ENCODE data around the gene PSMG4. TPM values are rescaled to one million over a fixed set of nuclear protein-coding genes. Genes with fewer than 3 reads are reported as not detected.
A peak's percentile ranks its signal among the peaks of the same experiment; 100 is the strongest.

The PSMG4 gene
- total and polyA plus RNA-seq, 2 of the 8 experiments (the other 6 are each of a cell fraction or from before 2014, with no cell fraction given) = 40.6 to 113 TPM

- H3K4me2 ChIP-seq (ENCODE audit: insufficient read depth in 1 of 2, low read depth in 2 of 2, low read length in 2 of 2) = no peak overlapping the region; a peak in 2 of 4 replicates
- no peak overlapping the region for H3K14ac ChIP-seq (ENCODE audit: insufficient read length)
- H3K56ac ChIP-seq (replicated peaks; ENCODE audit: insufficient read length, low read depth, low read length) = no peak overlapping the region
- 86% methylated on average over 14 of the region's 14 CpGs; no CpG with 5 or more reads in 1 of the 2 experiments for WGBS, 2 experiments (ENCODE audit: extremely low coverage in 1 of 2, insufficient coverage in 1 of 2, insufficient read length in 1 of 2, insufficient replicate concordance in 2 of 2, low coverage in 1 of 2, low lambda C conversion rate in 2 of 2, missing lambda C conversion rate in 1 of 2)
- no peak overlapping the region for H3K18ac ChIP-seq (ENCODE audit: extremely low read depth, low read length)
- no peaks in the 10 kb centered on the region for H3K27me3 ChIP-seq (replicated peaks in 1 of 4; ENCODE audit: control insufficient read depth in 3 of 4, extremely low read depth in 1 of 4, insufficient read depth in 3 of 4, low read length in 3 of 4)
- no peak overlapping the region; a peak in 1 of 8 replicates for H3K4me3 ChIP-seq (ENCODE audit: extremely low read depth in 1 of 4, insufficient read depth in 2 of 4, low read depth in 3 of 4, low read length in 4 of 4)
- no peak overlapping the region for H4K5ac ChIP-seq (ENCODE audit: insufficient read length, low read depth, low read length)
- H3K79me1 ChIP-seq (ENCODE audit: low read depth, low read length) = no peaks in the 10 kb centered on the region
- no peak overlapping the region for H2BK15ac ChIP-seq (ENCODE audit: low read length)
- ChIA-PET POLR2A (ENCODE audit: partially characterized antibody) (interaction anchor here (0.9 kb wide), 1 partner anchor 17 kb away, joined by 3 read pairs; no protein-coding TSS in a partner anchor), CTCF (ENCODE audit: partially characterized antibody) (interaction anchor here (0.6 to 4.7 kb wide), 34 partner anchors 8 to 464 kb away, joined by 3 to 58 read pairs (median 4); no protein-coding TSS in a partner anchor)
- H3K27ac ChIP-seq (ENCODE audit: low read depth, low read length) = no peak overlapping the region
- H2BK120ac ChIP-seq (replicated peaks; ENCODE audit: low read depth, low read length) = no peak overlapping the region
- no peak overlapping the region for H2AK5ac ChIP-seq (ENCODE audit: low read depth, low read length)
- peak overlapping the region; percentile 47 for H4K91ac ChIP-seq (replicated peaks; ENCODE audit: insufficient read length, low read length)
- no peaks in the 10 kb centered on the region for H3K9me3 ChIP-seq (ENCODE audit: insufficient read depth in 2 of 2, low read depth in 1 of 2, low read length in 1 of 2)
- no peak overlapping the region for H3K23ac ChIP-seq (ENCODE audit: insufficient read length)
- H2BK12ac ChIP-seq (ENCODE audit: low read depth, low read length) = peak overlapping the region; percentile 35; the same call in 1 of the 2 replicates
- H2AFZ ChIP-seq (ENCODE audit: low read length) = no peak overlapping the region
- H4K20me1 ChIP-seq (replicated peaks in 1 of 2; ENCODE audit: control insufficient read depth in 1 of 2, insufficient read depth in 2 of 2, low read length in 2 of 2) = peaks cover 1 to 6% of the 10 kb centered on the region in 2 experiments
- no peak overlapping the region for H3K4ac ChIP-seq (replicated peaks; ENCODE audit: insufficient read length, low read depth, low read length)
- no peak overlapping the region for H2BK5ac ChIP-seq (ENCODE audit: low read depth, low read length)
- no peak overlapping the region for H4K8ac ChIP-seq (ENCODE audit: extremely low read depth, insufficient read depth, low read length)
- no peak for FAIRE-seq
- peak overlapping the region; percentile 29; the same call in 1 of the 2 replicates for H2BK20ac ChIP-seq (ENCODE audit: low read length)
- no peak overlapping the region for H3K9ac ChIP-seq (replicated peaks in 1 of 4; ENCODE audit: extremely low read depth in 1 of 4, low read depth in 3 of 4, low read length in 3 of 4)
- H3K23me2 ChIP-seq (ENCODE audit: low read depth, low read length) = no peaks in the 10 kb centered on the region
- H3K36me3 ChIP-seq (ENCODE audit: control insufficient read depth in 2 of 4, insufficient read depth in 4 of 4, low read length in 3 of 4) = peaks cover 0 to 3% (median 2%) of the 10 kb centered on the region in 4 experiments; a peak in 2 of 8 replicates
- H3K4me1 ChIP-seq (replicated peaks in 1 of 4; ENCODE audit: control insufficient read depth in 3 of 4, insufficient read depth in 4 of 4, low read length in 3 of 4) = peaks cover 11 to 15% (median 15%) of the 10 kb centered on the region in 4 experiments
- no peaks in the 10 kb centered on the region for H3K79me2 ChIP-seq (ENCODE audit: control insufficient read depth in 1 of 2, insufficient read depth in 2 of 2, low read length in 2 of 2)
- DNase-seq (ENCODE audit: low read depth in 1 of 2, low spot score in 2 of 2) = no peak
- TF ChIP-seq EZH2 (IDR thresholded peaks at IDR 0.05; ENCODE audit: low read depth, low read length, severe bottlenecking) = no peak
- TF ChIP-seq CTCF (IDR thresholded peaks at IDR 0.05; ENCODE audit: control extremely low read depth in 1 of 3, insufficient read depth in 1 of 3, low read depth in 1 of 3, low read length in 3 of 3) = no peak
- TF ChIP-seq EGR1 (IDR thresholded peaks at IDR 0.05; ENCODE audit: borderline replicate concordance, low read depth, low read length) = no peak
- TF ChIP-seq TAF7 (optimal IDR thresholded peaks at IDR 0.05; ENCODE audit: borderline replicate concordance, low read depth, low read length) = no peak
- no peak for TF ChIP-seq YY1 (IDR thresholded peaks at IDR 0.05; ENCODE audit: low read depth, low read length)
- TF ChIP-seq RNF2 (IDR thresholded peaks at IDR 0.05; ENCODE audit: borderline replicate concordance, low read depth, low read length, missing control alignments, poor library complexity, severe bottlenecking) = no peak
- TF ChIP-seq RFX5 (IDR thresholded peaks at IDR 0.05; ENCODE audit: borderline replicate concordance, low read depth, low read length) = no peak
Measured at GRCh38 chr6:3280866-3281465, 22.2 kb downstream of the PSMG4 start.

Data from H1 (cell line).